Measurements from ENCODE around the gene TSSK6. TPM values are rescaled to one million over a fixed set of nuclear protein-coding genes. Genes with fewer than 3 reads are reported as not detected.
A peak's percentile ranks its signal among the peaks of the same experiment; 100 is the strongest.

TSSK6 gene
- total and polyA plus RNA-seq, 2 of the 4 experiments (the other 2 are of a cell fraction) = 1.3 to 2.2 TPM

GRCh38 chr19:19542507-19542906 lies 27.2 kb upstream of the TSSK6 start:
- Histone ChIP-seq H4K91ac (ENCODE audit: insufficient read depth, low read depth, low read length) (no peak overlapping the region), H3K23ac (ENCODE audit: low read depth, low read length) (no peak overlapping the region), H3K56ac (ENCODE audit: extremely low read depth, insufficient read depth, low read length) (no peak overlapping the region), H3K14ac (replicated peaks; ENCODE audit: low read depth, low read length) (no peak overlapping the region), H3K27me3 (ENCODE audit: control insufficient read depth, insufficient read depth, low read length) (peaks cover 31% of the 10 kb centered on the region), H3K4me2 (ENCODE audit: low read depth, low read length) (no peak overlapping the region), H3K4me3 (ENCODE audit: insufficient read depth, low read depth, low read length) (no peak overlapping the region), H2BK20ac (ENCODE audit: low read depth, low read length) (no peak overlapping the region), H2BK5ac (ENCODE audit: low read depth, low read length, poor library complexity, severe bottlenecking) (no peak overlapping the region), H2BK120ac (ENCODE audit: low read depth, low read length) (no peak overlapping the region), H3K18ac (ENCODE audit: low read depth, low read length) (no peak overlapping the region), H2AK5ac (ENCODE audit: low read depth, low read length) (no peak overlapping the region), H2BK15ac (ENCODE audit: low read depth, low read length) (no peak overlapping the region), H2AFZ (replicated peaks; ENCODE audit: low read length, poor library complexity) (no peak overlapping the region), H3K9me3 (ENCODE audit: control insufficient read depth, insufficient read depth, low read length) (no peaks in the 10 kb centered on the region; the same call in 1 of the 2 replicates), H3K9me1 (ENCODE audit: insufficient read depth, low read length) (no peaks in the 10 kb centered on the region), H3K9ac (ENCODE audit: low read depth, low read length) (no peak overlapping the region), H3K27ac (ENCODE audit: insufficient read depth, low read length) (no peak overlapping the region), H4K5ac (ENCODE audit: low read depth, low read length) (no peak overlapping the region), H3K36me3 (ENCODE audit: control insufficient read depth, insufficient read depth, low read length) (no peaks in the 10 kb centered on the region), H3K79me1 (ENCODE audit: low read depth in 1 of 2, low read length in 2 of 2) (no peaks in the 10 kb centered on the region), H4K8ac (ENCODE audit: low read depth in 2 of 2, low read length in 2 of 2) (no peak overlapping the region), H3K4ac (ENCODE audit: low read depth, low read length) (no peak overlapping the region), H4K20me1 (ENCODE audit: insufficient read depth, low read length) (no peaks in the 10 kb centered on the region; the same call in 1 of the 2 replicates), H2AK9ac (replicated peaks; ENCODE audit: low read depth, low read length, poor library complexity) (no peak overlapping the region), H3K4me1 (ENCODE audit: control insufficient read depth, insufficient read depth, low read length) (no peaks in the 10 kb centered on the region; the same call in 1 of the 2 replicates)
- WGBS, 2 experiments (ENCODE audit: extremely low coverage in 2 of 2, insufficient read length in 1 of 2) = no CpG with 5 or more reads among the region's 12 CpGs
- no peak for ATAC-seq (ENCODE audit: low read depth)
- DNase-seq = no peak
- dilution Hi-C loops (cut with HindIII; ENCODE audit: low sequenced_read_pairs, unreplicated experiment) = no loop called here
- intact Hi-C loops (cut with micrococcal nuclease) = no loop called here
- no TSS peak for BruUV-seq (replicated peaks)
- CTCF ChIA-PET = no interaction called here
- no peak for TF ChIP-seq MAFK (IDR thresholded peaks at IDR 0.05; ENCODE audit: low read depth, low read length)
- TF ChIP-seq NFE2L2 (IDR thresholded peaks at IDR 0.05; ENCODE audit: low read depth, low read length) = peak; percentile 24
- no peak for TF ChIP-seq RCOR1 (IDR thresholded peaks at IDR 0.05; ENCODE audit: insufficient replicate concordance, low read length)
- in situ Hi-C loops (cut with MboI; ENCODE audit: low sequenced_read_pairs) = loop anchor here (25.0 kb wide), 1 partner anchor 420 kb away; no protein-coding TSS in a partner anchor
- POLR2A ChIA-PET (ENCODE audit: unreplicated experiment) = no interaction called here

Measured in IMR-90 (cell line).